GM12872 (cell line): ENCODE measurements around the gene RANGAP1.

Experiments used
- CTCF ChIP-seq: IDR thresholded peaks from 3 replicates; pipeline ENCODE4 v1.5.1; 2011; ENCODE audit warnings: low read depth, mild to moderate bottlenecking, low read length, moderate library complexity; ENCODE audit not compliant: insufficient read depth

RANGAP1 gene

GRCh38 chr22:41197038-41197972 lies 88.7 kb downstream of the RANGAP1 start:
- TF ChIP-seq CTCF, result 0 out of 3 replicates have a peak, but pooled peaks have one; percentile 19
